AG09319 (cell line): Measurements from ENCODE around the gene TTC23.

Experiments used
- DNase-seq: peaks from one replicate; pipeline ENCODE4 v3.0.0-alpha.2; 2010; ENCODE audit warnings: low read depth; ENCODE audit errors: extremely low read depth
- CTCF ChIP-seq: IDR thresholded peaks from 2 replicates; pipeline ENCODE4 v1.5.1; 2011; ENCODE audit warnings: low read depth, mild to moderate bottlenecking, inconsistent platforms, low read length, moderate library complexity

The TTC23 gene

DNA sequence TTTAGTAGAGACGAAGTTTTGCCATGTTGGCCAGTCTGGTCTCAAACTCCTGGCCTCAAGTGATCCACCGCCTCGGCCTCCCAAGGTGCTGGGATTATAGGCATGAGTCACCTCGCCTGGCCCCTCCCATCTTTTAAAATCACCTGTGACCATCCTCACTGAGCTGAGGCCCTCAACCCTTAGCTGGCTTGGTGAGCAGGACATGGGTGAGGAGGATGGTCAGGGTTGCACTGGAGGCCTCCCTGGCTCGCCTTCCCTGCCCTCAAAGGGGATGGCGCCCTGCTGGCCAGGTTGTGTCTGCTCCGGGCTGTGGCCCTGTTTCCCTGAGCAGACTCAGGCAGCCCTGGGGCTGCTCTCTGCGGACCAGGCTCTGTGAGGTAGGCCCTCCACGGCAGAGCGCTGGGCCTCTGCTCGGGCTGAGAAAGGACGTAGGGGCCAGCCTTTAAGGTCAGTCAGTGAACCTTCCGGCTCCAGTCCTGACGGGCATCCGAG lies 110.8 kb downstream of the TTC23 start:
- no peak for TF ChIP-seq CTCF
- DNase-seq = no peak

DNA sequence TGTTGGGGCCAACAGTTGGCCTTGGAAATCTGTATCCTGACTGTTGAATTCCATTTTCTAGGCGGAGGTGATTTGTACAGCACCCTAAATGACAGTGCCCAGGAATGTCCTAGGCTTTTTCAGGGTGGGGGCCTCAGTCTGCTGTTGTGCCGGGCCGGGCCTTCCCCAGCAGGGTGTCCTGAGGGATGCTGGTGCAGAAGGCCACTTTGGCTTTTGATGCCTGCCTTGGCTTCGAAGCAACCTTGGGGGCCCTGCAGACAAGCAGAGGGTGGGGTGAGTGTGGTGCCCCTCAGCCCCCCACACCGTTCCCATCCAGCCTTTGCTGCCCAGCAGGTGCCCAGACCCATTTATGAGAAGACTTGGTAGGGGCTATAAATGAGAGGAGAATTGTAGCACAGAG lies 111.5 kb downstream of the TTC23 start:
- TF ChIP-seq CTCF = no peak
- DNase-seq = no peak

DNA sequence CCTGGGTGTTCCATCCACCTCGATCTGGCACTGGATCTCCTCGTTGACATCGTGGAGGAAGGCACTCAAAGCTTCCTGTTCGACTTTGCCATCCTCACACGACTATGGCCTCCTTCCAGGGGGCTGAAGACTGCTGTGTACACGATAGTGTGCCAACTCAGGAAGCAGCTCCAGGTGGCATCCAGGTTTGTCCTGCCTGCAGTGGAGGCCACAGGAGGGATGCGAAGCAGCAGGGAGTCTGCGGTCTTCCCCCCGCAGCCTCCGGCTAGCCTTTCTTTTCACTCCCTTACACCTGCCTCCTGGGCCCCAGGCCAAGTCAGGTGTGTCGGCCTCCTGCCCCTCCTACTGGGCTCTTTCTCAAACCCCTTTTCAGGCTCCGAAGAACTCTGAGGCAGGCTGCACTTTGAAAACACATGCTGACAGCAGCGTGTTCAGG lies 112.3 kb downstream of the TTC23 start:
- no peak for TF ChIP-seq CTCF
- no peak for DNase-seq

GRCh38 chr15:99135194-99135593 lies 114.2 kb downstream of the TTC23 start:
- TF ChIP-seq CTCF = no peak
- no peak for DNase-seq

DNA sequence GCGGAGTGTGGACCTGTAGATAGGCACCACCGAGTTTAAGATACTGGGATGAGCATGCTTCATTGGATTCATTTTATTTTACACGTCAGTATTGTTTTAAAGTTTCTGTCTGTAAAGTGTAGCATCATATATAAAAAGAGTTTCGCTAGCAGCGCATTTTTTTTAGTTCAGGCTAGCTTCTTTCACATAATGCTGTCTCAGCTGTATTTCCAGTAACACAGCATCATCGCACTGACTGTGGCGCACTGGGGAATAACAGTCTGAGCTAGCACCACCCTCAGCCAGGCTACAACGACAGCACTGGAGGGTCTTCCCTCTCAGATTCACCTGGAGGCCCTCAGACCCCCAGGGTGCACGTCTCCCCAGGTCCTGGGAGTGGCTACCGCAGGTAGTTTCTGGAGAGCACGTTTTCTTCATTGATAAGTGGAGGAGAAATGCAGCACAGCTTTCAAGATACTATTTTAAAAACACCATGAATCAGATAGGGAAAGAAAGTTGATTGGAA lies 115.0 kb downstream of the TTC23 start:
- no peak for TF ChIP-seq CTCF

DNA sequence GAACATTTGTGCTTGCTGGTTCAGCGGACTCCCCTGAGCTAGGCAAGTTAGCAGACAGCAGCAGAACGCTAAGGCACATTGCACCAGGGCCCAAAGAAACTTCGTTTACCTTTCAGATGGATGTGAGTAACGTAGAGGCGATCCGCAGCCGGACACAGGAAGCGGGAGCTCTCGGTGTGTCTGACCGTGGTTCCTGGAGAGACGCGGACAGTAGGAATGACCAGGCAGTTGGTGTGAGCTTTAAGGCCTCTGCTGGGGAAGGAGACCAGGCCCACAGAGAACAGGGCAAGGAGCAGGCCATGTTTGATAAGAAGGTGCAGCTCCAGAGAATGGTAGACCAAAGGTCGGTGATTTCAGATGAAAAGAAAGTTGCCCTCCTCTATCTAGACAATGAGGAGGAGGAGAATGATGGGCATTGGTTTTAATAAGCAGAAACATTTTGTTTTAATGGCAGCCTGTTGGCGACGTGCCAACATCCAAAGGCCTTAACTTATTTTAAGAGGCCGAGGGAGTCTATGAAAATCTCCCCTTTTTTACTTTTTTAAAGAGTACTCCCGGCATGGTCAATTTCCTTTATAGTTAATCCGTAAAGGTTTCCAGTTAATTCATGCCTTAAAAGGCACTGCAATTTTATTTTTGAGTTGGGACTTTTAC lies 116.6 kb downstream of the TTC23 start:
- no peak for TF ChIP-seq CTCF
- DNase-seq = no peak

More for the DNA sequence above, 115.0 kb downstream of the TTC23 start:
- no peak for DNase-seq

- TF ChIP-seq CTCF = no peak
- no peak for DNase-seq
Observed at GRCh38 chr15:99132122-99132521, 117.3 kb downstream of the TTC23 start.
